Neural progenitor cell (in vitro differentiated cells): ENCODE results near the gene LPP. TPM values are rescaled to one million over a fixed set of nuclear protein-coding genes. Genes with fewer than 3 reads are reported as not detected.

Experiments
- DNase-seq: peaks from one replicate; pipeline ENCODE4 v3.0.0-alpha.2; 2016; ENCODE audit warnings: low spot score
- H2AFZ ChIP-seq: fragments of 200-600 bp; sonication (generic); replicated peaks from 2 replicates; pipeline ENCODE4 v1.6.1; 2016; ENCODE audit warnings: antibody characterized with exemption
- H3F3A ChIP-seq: fragments of 200-600 bp; sonication (generic); 2 replicates; pipeline ENCODE4 v1.6.1; 2016; ENCODE audit warnings: antibody characterized with exemption, low read depth
- H3K27ac ChIP-seq: fragments of 200-600 bp; sonication (generic); 2 replicates; pipeline ENCODE4 v1.5.1; 2016; ENCODE audit warnings: mild to moderate bottlenecking
- H3K27me3 ChIP-seq: fragments of 200-600 bp; sonication (generic); 2 replicates; pipeline ENCODE4 v1.6.1; 2016; ENCODE audit warnings: mild to moderate bottlenecking, moderate library complexity
- H3K36me3 ChIP-seq: fragments of 200-600 bp; sonication (generic); 2 replicates; pipeline ENCODE4 v1.5.1; 2016
- H3K4me1 ChIP-seq: fragments of 200-600 bp; sonication (generic); 2 replicates; pipeline ENCODE4 v1.6.1; 2016; ENCODE audit warnings: mixed run types
- H3K4me2 ChIP-seq: fragments of 200-600 bp; sonication (generic); 2 replicates; pipeline ENCODE4 v1.6.1; 2016
- H3K4me3 ChIP-seq: fragments of 200-600 bp; sonication (generic); 2 replicates; pipeline ENCODE4 v1.5.1; 2016
- H3K79me2 ChIP-seq: fragments of 200-600 bp; sonication (generic); 2 replicates; pipeline ENCODE4 v1.6.1; 2016; ENCODE audit warnings: low read depth
- H3K9ac ChIP-seq: fragments of 200-600 bp; sonication (generic); 2 replicates; pipeline ENCODE4 v1.6.1; 2016
- H3K9me3 ChIP-seq: fragments of 200-600 bp; sonication (generic); 2 replicates; pipeline ENCODE4 v1.5.1; 2016; ENCODE audit warnings: low read depth
- H4K20me1 ChIP-seq: fragments of 200-600 bp; sonication (generic); 2 replicates; pipeline ENCODE4 v1.6.1; 2016; ENCODE audit warnings: low read depth
- H3K27ac Mint-ChIP-seq: 3 replicates; pipeline ENCODE4 v1.8.0; 2021; ENCODE audit warnings: mixed read lengths
- H3K27me3 Mint-ChIP-seq: 2 replicates; pipeline ENCODE4 v1.8.0; 2022; ENCODE audit warnings: low read depth, mild to moderate bottlenecking, inconsistent platforms, moderate library complexity, mixed read lengths; ENCODE audit not compliant: insufficient read depth
- H3K36me3 Mint-ChIP-seq: 3 replicates; pipeline ENCODE4 v1.8.0; 2021; ENCODE audit warnings: mixed read lengths
- H3K4me1 Mint-ChIP-seq: 3 replicates; pipeline ENCODE4 v1.8.0; 2021; ENCODE audit warnings: mixed read lengths
- H3K4me3 Mint-ChIP-seq: 3 replicates; pipeline ENCODE4 v1.8.0; 2021; ENCODE audit warnings: mild to moderate bottlenecking, moderate library complexity, mixed read lengths
- H3K9me3 Mint-ChIP-seq: 3 replicates; pipeline ENCODE4 v1.8.0; 2020; ENCODE audit warnings: mixed read lengths
- CTCF ChIP-seq: fragments of 200-600 bp; sonication (generic); IDR thresholded peaks from 2 replicates; pipeline ENCODE4 v1.5.1; 2017; ENCODE audit warnings: antibody characterized with exemption, mild to moderate bottlenecking
- EZH2 ChIP-seq: fragments of 200-600 bp; sonication (generic); IDR thresholded peaks from 2 replicates; pipeline ENCODE4 v1.6.1; 2017; ENCODE audit warnings: antibody characterized with exemption, mild to moderate bottlenecking, moderate library complexity
- EZH2phosphoT487 ChIP-seq: fragments of 200-600 bp; sonication (generic); IDR thresholded peaks from 2 replicates; pipeline ENCODE4 v1.6.1; 2017; ENCODE audit warnings: antibody characterized with exemption
- total RNA-seq: library from RNA; depleted of rRNA; stranded (reverse); fragments of >200 nt; gene quantifications from 2 replicates; pipeline ENCODE4 v1.2.3, GENCODE V29; 2015; ENCODE audit warnings: low replicate concordance

LPP gene
- total RNA-seq, 1 donor from 2014 or later = 18.9 TPM

GRCh38 chr3:188391592-188391991 is 237.6 kb downstream of the LPP start:
- no peak overlapping the region for H3K9ac ChIP-seq
- Mint-ChIP-seq H3K36me3 (no peaks in the 10 kb centered on the region), H3K9me3 (no peaks in the 10 kb centered on the region), H3K27ac (no peak overlapping the region), H3K27me3 (no peaks in the 10 kb centered on the region), H3K4me1 (peaks cover 17% of the 10 kb centered on the region), H3K4me3 (no peak overlapping the region)
- H4K20me1 ChIP-seq = no peaks in the 10 kb centered on the region
- H3F3A ChIP-seq = peaks cover 4% of the 10 kb centered on the region
- H3K9me3 ChIP-seq = no peaks in the 10 kb centered on the region
- no peak overlapping the region for H3K4me3 ChIP-seq
- H3K4me2 ChIP-seq = no peak overlapping the region
- H3K4me1 ChIP-seq = peaks cover 13% of the 10 kb centered on the region
- H3K27ac ChIP-seq = no peak overlapping the region
- H2AFZ ChIP-seq = no peak overlapping the region
- TF ChIP-seq EZH2 (no peak), CTCF (no peak), EZH2phosphoT487 (no peak)
- no peaks in the 10 kb centered on the region for H3K27me3 ChIP-seq
- no peaks in the 10 kb centered on the region for H3K36me3 ChIP-seq
- no peak for DNase-seq
- H3K79me2 ChIP-seq = no peaks in the 10 kb centered on the region

GRCh38 chr3:188392076-188392475 is 238.1 kb downstream of the LPP start:
- Mint-ChIP-seq H3K27me3 (no peaks in the 10 kb centered on the region), H3K4me1 (peaks cover 17% of the 10 kb centered on the region), H3K4me3 (no peak overlapping the region), H3K9me3 (no peaks in the 10 kb centered on the region), H3K27ac (no peak overlapping the region), H3K36me3 (no peaks in the 10 kb centered on the region)
- peaks cover 16% of the 10 kb centered on the region for H3K4me1 ChIP-seq
- no peak overlapping the region for H3K27ac ChIP-seq
- peaks cover 4% of the 10 kb centered on the region for H3F3A ChIP-seq
- no peak overlapping the region for H3K9ac ChIP-seq
- H3K9me3 ChIP-seq = no peaks in the 10 kb centered on the region
- TF ChIP-seq EZH2phosphoT487 (no peak), EZH2 (no peak), CTCF (no peak)
- H2AFZ ChIP-seq = no peak overlapping the region
- H3K79me2 ChIP-seq = no peaks in the 10 kb centered on the region
- no peaks in the 10 kb centered on the region for H3K27me3 ChIP-seq
- DNase-seq = no peak
- H3K4me3 ChIP-seq = no peak overlapping the region
- H3K4me2 ChIP-seq = no peak overlapping the region
- H3K36me3 ChIP-seq = no peaks in the 10 kb centered on the region
- H4K20me1 ChIP-seq = no peaks in the 10 kb centered on the region

GRCh38 chr3:188394623-188395022 is 240.7 kb downstream of the LPP start:
- H3K9ac ChIP-seq = no peak overlapping the region
- Mint-ChIP-seq H3K4me3 (no peak overlapping the region), H3K9me3 (no peaks in the 10 kb centered on the region), H3K4me1 (peaks cover 17% of the 10 kb centered on the region), H3K36me3 (peaks cover 2% of the 10 kb centered on the region), H3K27ac (no peak overlapping the region), H3K27me3 (no peaks in the 10 kb centered on the region)
- H3K27me3 ChIP-seq = no peaks in the 10 kb centered on the region
- H3K36me3 ChIP-seq = no peaks in the 10 kb centered on the region
- H3K4me1 ChIP-seq = peaks cover 16% of the 10 kb centered on the region
- peaks cover 4% of the 10 kb centered on the region for H3F3A ChIP-seq
- no peak overlapping the region for H2AFZ ChIP-seq
- no peaks in the 10 kb centered on the region for H4K20me1 ChIP-seq
- H3K9me3 ChIP-seq = no peaks in the 10 kb centered on the region
- DNase-seq = no peak
- H3K27ac ChIP-seq = no peak overlapping the region
- no peak overlapping the region for H3K4me3 ChIP-seq
- H3K4me2 ChIP-seq = no peak overlapping the region
- no peaks in the 10 kb centered on the region for H3K79me2 ChIP-seq
- TF ChIP-seq EZH2 = no peak
- TF ChIP-seq EZH2phosphoT487 = no peak
- no peak for TF ChIP-seq CTCF

- peaks cover 6% of the 10 kb centered on the region for H3K4me1 ChIP-seq
- Mint-ChIP-seq H3K36me3 (peaks cover 2% of the 10 kb centered on the region), H3K4me3 (no peak overlapping the region), H3K9me3 (no peaks in the 10 kb centered on the region), H3K4me1 (peaks cover 2% of the 10 kb centered on the region), H3K27ac (no peak overlapping the region), H3K27me3 (no peaks in the 10 kb centered on the region)
- no peak overlapping the region for H3K4me2 ChIP-seq
- TF ChIP-seq EZH2 (no peak), EZH2phosphoT487 (no peak), CTCF (no peak)
- H3F3A ChIP-seq = no peaks in the 10 kb centered on the region
- H2AFZ ChIP-seq = no peak overlapping the region
- no peak overlapping the region for H3K9ac ChIP-seq
- H4K20me1 ChIP-seq = no peaks in the 10 kb centered on the region
- no peaks in the 10 kb centered on the region for H3K36me3 ChIP-seq
- no peaks in the 10 kb centered on the region for H3K79me2 ChIP-seq
- no peak for DNase-seq
- H3K4me3 ChIP-seq = no peak overlapping the region
- H3K27ac ChIP-seq = no peak overlapping the region
- no peaks in the 10 kb centered on the region for H3K9me3 ChIP-seq
- no peaks in the 10 kb centered on the region for H3K27me3 ChIP-seq
Observed at GRCh38 chr3:188396251-188396650, 242.3 kb downstream of the LPP start.
